ENCODE data around the gene CORO6. TPM values are rescaled to one million over a fixed set of nuclear protein-coding genes. Genes with fewer than 3 reads are reported as not detected.

The CORO6 gene
- total and polyA plus RNA-seq, 2 of the 13 experiments (the other 11 are each of a cell fraction or from before 2014, with no cell fraction given) = 0.42 to 0.82 TPM

DNA sequence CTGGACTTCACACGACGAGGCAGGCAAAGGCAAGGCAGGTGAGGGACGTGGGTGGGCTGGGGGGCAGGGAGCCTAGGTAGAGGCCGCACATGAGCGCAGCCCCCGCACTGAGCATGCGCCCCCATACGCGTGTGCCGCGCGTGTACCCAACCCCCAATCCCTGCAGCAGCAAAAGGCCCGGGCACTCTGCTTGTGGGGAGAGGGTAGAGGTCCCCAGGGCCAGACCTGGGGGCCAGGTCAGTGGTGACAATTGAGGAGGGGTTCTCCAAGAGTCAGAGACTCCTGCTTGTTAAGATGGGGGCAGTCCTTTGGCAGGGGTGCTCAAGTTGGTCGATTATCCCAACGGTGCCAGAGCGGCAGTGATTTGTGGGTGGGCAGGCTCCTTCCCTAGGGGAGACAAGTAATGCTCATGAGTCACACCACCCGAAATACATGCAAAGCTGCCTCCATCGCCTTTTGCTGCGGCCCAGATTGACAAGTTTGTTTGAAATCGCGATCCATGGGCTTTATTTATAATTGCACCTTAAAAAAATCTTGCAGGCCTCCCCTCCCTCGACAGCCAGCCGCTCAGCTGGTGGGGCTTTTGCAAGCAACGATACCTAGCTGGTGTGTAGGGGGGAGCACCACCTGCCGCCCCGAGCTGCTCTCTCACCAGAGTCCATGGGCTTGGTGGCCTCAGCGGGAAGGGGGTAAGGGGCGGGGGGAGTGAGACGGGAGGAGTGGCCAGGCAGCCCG is 32.1 kb downstream of the CORO6 start (continued):
- TF ChIP-seq, protein P1, sequence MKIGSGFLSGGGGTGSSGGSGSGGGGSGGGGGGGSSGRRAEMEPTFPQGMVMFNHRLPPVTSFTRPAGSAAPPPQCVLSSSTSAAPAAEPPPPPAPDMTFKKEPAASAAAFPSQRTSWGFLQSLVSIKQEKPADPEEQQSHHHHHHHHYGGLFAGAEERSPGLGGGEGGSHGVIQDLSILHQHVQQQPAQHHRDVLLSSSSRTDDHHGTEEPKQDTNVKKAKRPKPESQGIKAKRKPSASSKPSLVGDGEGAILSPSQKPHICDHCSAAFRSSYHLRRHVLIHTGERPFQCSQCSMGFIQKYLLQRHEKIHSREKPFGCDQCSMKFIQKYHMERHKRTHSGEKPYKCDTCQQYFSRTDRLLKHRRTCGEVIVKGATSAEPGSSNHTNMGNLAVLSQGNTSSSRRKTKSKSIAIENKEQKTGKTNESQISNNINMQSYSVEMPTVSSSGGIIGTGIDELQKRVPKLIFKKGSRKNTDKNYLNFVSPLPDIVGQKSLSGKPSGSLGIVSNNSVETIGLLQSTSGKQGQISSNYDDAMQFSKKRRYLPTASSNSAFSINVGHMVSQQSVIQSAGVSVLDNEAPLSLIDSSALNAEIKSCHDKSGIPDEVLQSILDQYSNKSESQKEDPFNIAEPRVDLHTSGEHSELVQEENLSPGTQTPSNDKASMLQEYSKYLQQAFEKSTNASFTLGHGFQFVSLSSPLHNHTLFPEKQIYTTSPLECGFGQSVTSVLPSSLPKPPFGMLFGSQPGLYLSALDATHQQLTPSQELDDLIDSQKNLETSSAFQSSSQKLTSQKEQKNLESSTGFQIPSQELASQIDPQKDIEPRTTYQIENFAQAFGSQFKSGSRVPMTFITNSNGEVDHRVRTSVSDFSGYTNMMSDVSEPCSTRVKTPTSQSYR (CRISPR knock-in tag; IDR thresholded peaks at IDR 0.05; ENCODE audit: borderline replicate concordance) = peak; percentile 78; the same call in 1 of the 2 replicates
- TF ChIP-seq ZNF629 (CRISPR knock-in tag; conservative IDR thresholded peaks at IDR 0.05) = 0 out of 2 replicates have a peak, but pooled peaks have one; percentile 18
- TF ChIP-seq, protein P2, sequence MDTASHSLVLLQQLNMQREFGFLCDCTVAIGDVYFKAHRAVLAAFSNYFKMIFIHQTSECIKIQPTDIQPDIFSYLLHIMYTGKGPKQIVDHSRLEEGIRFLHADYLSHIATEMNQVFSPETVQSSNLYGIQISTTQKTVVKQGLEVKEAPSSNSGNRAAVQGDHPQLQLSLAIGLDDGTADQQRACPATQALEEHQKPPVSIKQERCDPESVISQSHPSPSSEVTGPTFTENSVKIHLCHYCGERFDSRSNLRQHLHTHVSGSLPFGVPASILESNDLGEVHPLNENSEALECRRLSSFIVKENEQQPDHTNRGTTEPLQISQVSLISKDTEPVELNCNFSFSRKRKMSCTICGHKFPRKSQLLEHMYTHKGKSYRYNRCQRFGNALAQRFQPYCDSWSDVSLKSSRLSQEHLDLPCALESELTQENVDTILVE (CRISPR knock-in tag; IDR thresholded peaks at IDR 0.05) = 0 out of 2 replicates have a peak, but pooled peaks have one; percentile 9
- peak; percentile 71; the same call in 1 of the 2 replicates for TF ChIP-seq HES4 (CRISPR knock-in tag; IDR thresholded peaks at IDR 0.05; ENCODE audit: borderline replicate concordance)
- TF ChIP-seq POLR2G (IDR thresholded peaks at IDR 0.05; ENCODE audit: low read depth, low read length) = peak; percentile 21; the same call in 1 of the 2 replicates
- TF ChIP-seq JUND (CRISPR knock-in tag; IDR thresholded peaks at IDR 0.05) = 0 out of 2 replicates have a peak, but pooled peaks have one; percentile 0
- peak; percentile 88 for TF ChIP-seq ZNF263 (CRISPR knock-in tag; IDR thresholded peaks at IDR 0.05)
- 0 out of 2 replicates have a peak, but pooled peaks have one; percentile 32 for TF ChIP-seq ZNF557 (CRISPR knock-in tag; IDR thresholded peaks at IDR 0.05)
- TF ChIP-seq, protein P3, sequence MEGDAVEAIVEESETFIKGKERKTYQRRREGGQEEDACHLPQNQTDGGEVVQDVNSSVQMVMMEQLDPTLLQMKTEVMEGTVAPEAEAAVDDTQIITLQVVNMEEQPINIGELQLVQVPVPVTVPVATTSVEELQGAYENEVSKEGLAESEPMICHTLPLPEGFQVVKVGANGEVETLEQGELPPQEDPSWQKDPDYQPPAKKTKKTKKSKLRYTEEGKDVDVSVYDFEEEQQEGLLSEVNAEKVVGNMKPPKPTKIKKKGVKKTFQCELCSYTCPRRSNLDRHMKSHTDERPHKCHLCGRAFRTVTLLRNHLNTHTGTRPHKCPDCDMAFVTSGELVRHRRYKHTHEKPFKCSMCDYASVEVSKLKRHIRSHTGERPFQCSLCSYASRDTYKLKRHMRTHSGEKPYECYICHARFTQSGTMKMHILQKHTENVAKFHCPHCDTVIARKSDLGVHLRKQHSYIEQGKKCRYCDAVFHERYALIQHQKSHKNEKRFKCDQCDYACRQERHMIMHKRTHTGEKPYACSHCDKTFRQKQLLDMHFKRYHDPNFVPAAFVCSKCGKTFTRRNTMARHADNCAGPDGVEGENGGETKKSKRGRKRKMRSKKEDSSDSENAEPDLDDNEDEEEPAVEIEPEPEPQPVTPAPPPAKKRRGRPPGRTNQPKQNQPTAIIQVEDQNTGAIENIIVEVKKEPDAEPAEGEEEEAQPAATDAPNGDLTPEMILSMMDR (CRISPR knock-in tag; IDR thresholded peaks at IDR 0.05) = 0 out of 2 replicates have a peak, but pooled peaks have one; percentile 14
- TF ChIP-seq SIN3A (IDR thresholded peaks at IDR 0.05; ENCODE audit: borderline replicate concordance, low read depth, low read length) = 0 out of 2 replicates have a peak, but pooled peaks have one; percentile 36
- no peak for TF ChIP-seq CREB1 (IDR thresholded peaks at IDR 0.05)
- TF ChIP-seq CREB1 (CRISPR knock-in tag; IDR thresholded peaks at IDR 0.05) = no peak
- peak; percentile 5; the same call in 1 of the 2 replicates for TF ChIP-seq ZFY (CRISPR knock-in tag; IDR thresholded peaks at IDR 0.05)
- TF ChIP-seq, protein P4, sequence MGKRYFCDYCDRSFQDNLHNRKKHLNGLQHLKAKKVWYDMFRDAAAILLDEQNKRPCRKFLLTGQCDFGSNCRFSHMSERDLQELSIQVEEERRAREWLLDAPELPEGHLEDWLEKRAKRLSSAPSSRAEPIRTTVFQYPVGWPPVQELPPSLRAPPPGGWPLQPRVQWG (CRISPR knock-in tag; IDR thresholded peaks at IDR 0.05; ENCODE audit: borderline replicate concordance, low read depth) = no peak
